Muscle layer of colon (tissue), 2 donors: ENCODE measurements around the gene PHRF1.
"Not testable (repeated sequence)": the region's sequence is repeated elsewhere in the genome, so short reads cannot be mapped to it uniquely, and the experiment has no call there.

Experiments used
- H3K27ac ChIP-seq: one replicate; pipeline ENCODE4 v1.7.0; 2013; ENCODE audit warnings: low read depth, mild to moderate bottlenecking, low read length, moderate library complexity
- H3K27me3 ChIP-seq, 2 donors: one replicate each; pipeline ENCODE4 v1.7.0; 2013; ENCODE audit warnings: low read length in 2 of 2, mild to moderate bottlenecking in 2 of 2; ENCODE audit not compliant: insufficient read depth in 2 of 2, control insufficient read depth in 1 of 2
- H3K36me3 ChIP-seq: one replicate; pipeline ENCODE4 v1.7.0; 2013; ENCODE audit warnings: mild to moderate bottlenecking, low read length; ENCODE audit not compliant: insufficient read depth
- H3K4me1 ChIP-seq: one replicate; pipeline ENCODE4 v1.7.0; 2013; ENCODE audit warnings: mild to moderate bottlenecking, low read length; ENCODE audit not compliant: insufficient read depth
- H3K4me3 ChIP-seq, 2 donors: one replicate each; pipeline ENCODE4 v1.7.0; 2013; ENCODE audit warnings: low read length in 2 of 2, low read depth in 1 of 2, mild to moderate bottlenecking in 1 of 2, moderate library complexity in 1 of 2
- H3K9ac ChIP-seq: one replicate; pipeline ENCODE4 v1.7.0; 2013; ENCODE audit warnings: low read length
- H3K9me3 ChIP-seq: one replicate; pipeline ENCODE4 v1.7.0; 2013; ENCODE audit warnings: mild to moderate bottlenecking, low read length
- donor health status: abdominal sarcoma.
- donor health status: Adenocarcinoma of cecum.

The PHRF1 gene

DNA sequence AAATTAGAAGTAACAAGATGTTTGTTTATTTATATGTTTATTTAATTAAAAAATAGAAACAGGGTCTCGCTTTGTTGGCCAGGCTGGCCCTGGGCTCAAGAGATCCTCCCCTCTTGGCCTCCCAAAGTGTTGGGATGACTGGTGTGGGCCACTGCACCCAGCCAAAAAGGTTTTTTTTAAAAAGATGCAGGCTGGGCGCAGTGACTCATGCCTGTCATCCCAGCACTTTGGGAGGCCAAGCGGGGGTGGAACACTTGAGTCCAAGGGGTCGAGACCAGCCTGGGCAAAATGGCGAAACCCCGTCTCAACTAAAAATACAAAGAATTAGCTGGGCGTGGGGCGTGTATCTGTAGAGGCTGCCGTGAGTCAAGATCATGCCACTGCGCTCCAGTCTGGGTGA lies 74.2 kb downstream of the PHRF1 start:
- no peak overlapping the region for H3K27ac ChIP-seq
- H3K36me3 ChIP-seq = peaks cover 9% of the 10 kb centered on the region
- no peaks in the 10 kb centered on the region for H3K4me1 ChIP-seq
- no peak overlapping the region for H3K4me3 ChIP-seq
- H3K27me3 ChIP-seq = no peaks in the 10 kb centered on the region
- no peak overlapping the region for H3K9ac ChIP-seq
- no peaks in the 10 kb centered on the region for H3K9me3 ChIP-seq

- not testable (repeated sequence) for H3K36me3 ChIP-seq, H3K27ac ChIP-seq, H3K27me3 ChIP-seq, H3K4me3 ChIP-seq, H3K9me3 ChIP-seq, H3K9ac ChIP-seq, H3K4me1 ChIP-seq
Observed at GRCh38 chr11:653136-653535, 76.9 kb downstream of the PHRF1 start.

GRCh38 chr11:653837-654236 lies 77.6 kb downstream of the PHRF1 start:
- Histone ChIP-seq H3K9ac (no peak overlapping the region), H3K27me3 (no peaks in the 10 kb centered on the region), H3K36me3 (peaks cover 9% of the 10 kb centered on the region), H3K4me1 (no peaks in the 10 kb centered on the region), H3K27ac (no peak overlapping the region), H3K4me3 (no peak overlapping the region), H3K9me3 (no peaks in the 10 kb centered on the region)

DNA sequence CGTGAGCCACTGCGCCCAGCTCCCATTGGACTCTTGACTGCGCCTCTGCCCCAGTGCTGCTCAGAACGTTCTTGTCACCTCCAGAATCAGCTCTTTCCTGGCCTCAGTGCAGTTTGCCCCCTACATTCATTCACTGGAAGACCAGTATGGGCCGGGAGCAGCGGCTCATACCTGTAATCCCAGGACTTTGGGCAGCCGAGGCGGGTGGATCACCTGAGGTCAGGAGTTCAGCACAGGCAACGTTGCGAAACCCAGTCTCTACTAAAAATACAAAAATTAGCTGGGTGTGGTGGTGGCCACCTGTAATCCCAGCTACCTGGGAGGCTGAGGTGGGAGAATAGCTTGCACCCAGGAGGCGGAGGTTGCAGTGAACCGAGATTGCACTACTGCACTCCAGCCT lies 78.2 kb downstream of the PHRF1 start:
- not testable (repeated sequence) for H3K4me3 ChIP-seq, H3K9ac ChIP-seq, H3K9me3 ChIP-seq, H3K27ac ChIP-seq, H3K36me3 ChIP-seq, H3K27me3 ChIP-seq, H3K4me1 ChIP-seq

- no peak overlapping the region for H3K9ac ChIP-seq
- no peak overlapping the region for H3K4me3 ChIP-seq
- no peaks in the 10 kb centered on the region for H3K36me3 ChIP-seq
- H3K27ac ChIP-seq = no peak overlapping the region
- H3K9me3 ChIP-seq = no peaks in the 10 kb centered on the region
- no peaks in the 10 kb centered on the region for H3K27me3 ChIP-seq
- no peaks in the 10 kb centered on the region for H3K4me1 ChIP-seq
Observed at GRCh38 chr11:655036-655726, 78.9 kb downstream of the PHRF1 start.

DNA sequence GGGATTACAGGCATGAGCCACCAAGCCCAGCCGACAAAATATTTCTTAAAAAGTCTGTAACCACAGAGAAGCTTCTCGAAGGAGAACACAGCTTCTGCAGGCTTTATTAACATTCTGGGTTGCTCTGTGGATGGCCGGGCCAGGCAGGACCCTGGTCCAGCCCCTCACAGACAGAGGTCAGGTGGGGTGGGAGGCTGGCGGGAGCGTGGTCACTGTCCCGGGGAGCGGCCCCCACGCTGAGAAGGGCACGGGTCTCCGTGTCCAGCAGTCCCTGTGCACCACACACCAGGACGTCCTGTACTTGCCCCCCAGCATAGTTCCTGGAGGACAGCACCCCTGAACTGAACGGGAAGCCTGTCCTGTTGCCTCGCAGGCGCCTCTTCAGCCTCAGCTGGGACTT lies 80.2 kb downstream of the PHRF1 start:
- Histone ChIP-seq H3K27me3 (no peaks in the 10 kb centered on the region), H3K4me1 (no peaks in the 10 kb centered on the region), H3K9me3 (no peaks in the 10 kb centered on the region), H3K9ac (no peak overlapping the region), H3K27ac (no peak overlapping the region), H3K36me3 (no peaks in the 10 kb centered on the region), H3K4me3 (no peak overlapping the region)

DNA sequence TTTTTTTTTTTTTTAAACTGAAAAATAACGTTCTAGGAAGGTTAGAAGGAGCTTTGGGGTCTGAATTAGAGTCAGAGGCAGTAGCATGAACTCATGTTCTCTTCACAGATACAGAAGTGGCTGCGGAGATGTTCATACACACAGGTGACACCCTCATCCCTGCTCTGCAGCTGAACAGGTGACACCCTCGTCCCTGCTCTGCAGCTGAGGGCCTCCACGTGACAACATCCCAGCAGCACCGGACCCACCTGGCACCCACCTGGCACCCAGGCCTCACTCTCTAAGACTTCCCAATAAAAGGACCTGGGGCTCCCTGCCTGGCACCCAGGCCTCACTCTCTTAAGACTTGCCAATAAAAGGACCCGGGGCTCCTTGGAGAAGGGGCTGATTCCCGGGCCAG lies 80.6 kb downstream of the PHRF1 start:
- Histone ChIP-seq H3K4me3 (no peak overlapping the region), H3K9me3 (no peaks in the 10 kb centered on the region), H3K27ac (no peak overlapping the region), H3K27me3 (no peaks in the 10 kb centered on the region), H3K4me1 (no peaks in the 10 kb centered on the region), H3K36me3 (no peaks in the 10 kb centered on the region), H3K9ac (no peak overlapping the region)

DNA sequence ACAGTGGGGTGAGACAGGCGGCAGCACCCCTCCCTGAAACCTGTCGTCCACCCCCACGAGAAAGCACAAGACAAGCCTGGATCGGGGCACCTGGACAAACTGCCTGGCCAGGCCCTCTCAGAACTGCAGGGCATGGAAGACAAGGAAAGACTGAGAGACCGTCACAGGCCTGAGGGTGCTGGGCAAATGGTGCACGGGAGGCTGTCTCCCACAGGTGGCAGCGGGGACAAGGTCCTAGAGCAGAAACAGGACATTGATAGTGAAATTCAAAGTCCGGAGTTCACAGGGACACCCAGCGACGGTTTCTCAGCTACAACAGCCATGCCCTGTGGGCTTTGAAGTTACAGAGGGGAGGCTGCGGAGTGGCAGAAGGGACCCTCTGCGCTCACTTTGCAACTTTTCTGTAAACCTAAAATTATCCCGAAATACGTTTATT lies 81.4 kb downstream of the PHRF1 start:
- H3K9ac ChIP-seq = no peak overlapping the region
- no peaks in the 10 kb centered on the region for H3K36me3 ChIP-seq
- peaks cover 2% of the 10 kb centered on the region for H3K4me1 ChIP-seq
- no peak overlapping the region for H3K27ac ChIP-seq
- H3K9me3 ChIP-seq = no peaks in the 10 kb centered on the region
- H3K4me3 ChIP-seq = no peak overlapping the region
- H3K27me3 ChIP-seq = no peaks in the 10 kb centered on the region

GRCh38 chr11:659532-660085 lies 83.3 kb downstream of the PHRF1 start:
- Histone ChIP-seq H3K36me3 (no peaks in the 10 kb centered on the region), H3K9me3 (no peaks in the 10 kb centered on the region), H3K27ac (no peak overlapping the region), H3K27me3 (no peaks in the 10 kb centered on the region), H3K4me3 (no peak overlapping the region), H3K9ac (no peak overlapping the region), H3K4me1 (peaks cover 4% of the 10 kb centered on the region)

GRCh38 chr11:660281-660680 lies 84.0 kb downstream of the PHRF1 start:
- H3K27ac ChIP-seq = no peak overlapping the region

GRCh38 chr11:660681-661444 lies 84.6 kb downstream of the PHRF1 start:
- H3K36me3 ChIP-seq = no peaks in the 10 kb centered on the region
- no peaks in the 10 kb centered on the region for H3K9me3 ChIP-seq
- H3K9ac ChIP-seq = no peak overlapping the region
- no peaks in the 10 kb centered on the region for H3K27me3 ChIP-seq
- no peak overlapping the region for H3K27ac ChIP-seq
- H3K4me1 ChIP-seq = peaks cover 4% of the 10 kb centered on the region
- no peak overlapping the region for H3K4me3 ChIP-seq

More at GRCh38 chr11:660281-660680, 84.0 kb downstream of the PHRF1 start:
- no peaks in the 10 kb centered on the region for H3K9me3 ChIP-seq
- peaks cover 4% of the 10 kb centered on the region for H3K4me1 ChIP-seq
- H3K4me3 ChIP-seq = no peak overlapping the region
- H3K9ac ChIP-seq = no peak overlapping the region
- no peaks in the 10 kb centered on the region for H3K36me3 ChIP-seq
- no peaks in the 10 kb centered on the region for H3K27me3 ChIP-seq
